ENCODE data around the gene HYKK. TPM values are rescaled to one million over a fixed set of nuclear protein-coding genes. Genes with fewer than 3 reads are reported as not detected.
"Not testable (repeated sequence)": the region's sequence is repeated elsewhere in the genome, so short reads cannot be mapped to it uniquely, and the experiment has no call there.

Gene HYKK
- 4.1 and 9.4 TPM in 2 replicates for total RNA-seq (2014; rRNA removed; shearing (Covaris generic))

GRCh38 chr15:78506971-78507830 lies at the start of gene HYKK:
HYKK (plus strand) TSS chr15:78507577; CDS start chr15:78513089, 5,512 bp downstream.
- H3K4me3 ChIP-seq, result peak within 1 kb of the TSS; percentile 70
- H3K27me3 ChIP-seq (replicated peaks), result no peaks in the 10 kb centered on the region
- peaks cover 11% of the 10 kb centered on the region; the same call in 1 of the 2 replicates for H3K4me1 ChIP-seq (replicated peaks)
- peak; percentile 93 to 95 for DNase-seq (ENCODE audit: low read depth in 1 of 2, low spot score in 2 of 2)
- no peak within 1 kb of the TSS for H3K27ac ChIP-seq
- no peaks in the 10 kb centered on the region for H3K36me3 ChIP-seq
- no peaks in the 10 kb centered on the region for H3K9me3 ChIP-seq (replicated peaks)

GRCh38 chr15:78460737-78461136 lies 46.6 kb upstream of the HYKK start:
- H3K4me3 ChIP-seq, result no peak overlapping the region
- H3K27ac ChIP-seq, result no peak overlapping the region
- DNase-seq (ENCODE audit: low read depth in 1 of 2, low spot score in 2 of 2), result no peak
- H3K27me3 ChIP-seq (replicated peaks), result no peaks in the 10 kb centered on the region
- peaks cover 10% of the 10 kb centered on the region for H3K4me1 ChIP-seq (replicated peaks)
- peaks cover 49% of the 10 kb centered on the region for H3K36me3 ChIP-seq
- no peaks in the 10 kb centered on the region for H3K9me3 ChIP-seq (replicated peaks)

- DNase-seq (ENCODE audit: low read depth in 1 of 2, low spot score in 2 of 2), result no peak
- peaks cover 55% of the 10 kb centered on the region for H3K36me3 ChIP-seq
Observed at GRCh38 chr15:78461171-78461888, 46.0 kb upstream of the HYKK start.

GRCh38 chr15:78469031-78469430 lies 38.3 kb upstream of the HYKK start:
- no peaks in the 10 kb centered on the region for H3K27me3 ChIP-seq (replicated peaks)
- H3K36me3 ChIP-seq, result peaks cover 94% of the 10 kb centered on the region
- DNase-seq (ENCODE audit: low read depth in 1 of 2, low spot score in 2 of 2), result no peak
- H3K4me1 ChIP-seq (replicated peaks), result no peaks in the 10 kb centered on the region
- no peak overlapping the region for H3K27ac ChIP-seq
- no peaks in the 10 kb centered on the region for H3K9me3 ChIP-seq (replicated peaks)
- H3K4me3 ChIP-seq, result no peak overlapping the region

More at GRCh38 chr15:78461171-78461888, 46.0 kb upstream of the HYKK start:
- Histone ChIP-seq H3K9me3 (replicated peaks) (no peaks in the 10 kb centered on the region), H3K4me3 (no peak overlapping the region), H3K4me1 (replicated peaks) (peaks cover 10% of the 10 kb centered on the region), H3K27ac (no peak overlapping the region), H3K27me3 (replicated peaks) (no peaks in the 10 kb centered on the region)

- no peaks in the 10 kb centered on the region for H3K27me3 ChIP-seq (replicated peaks)
- H3K9me3 ChIP-seq (replicated peaks), result no peaks in the 10 kb centered on the region
- H3K4me1 ChIP-seq (replicated peaks), result no peaks in the 10 kb centered on the region
- no peak overlapping the region for H3K4me3 ChIP-seq
- H3K36me3 ChIP-seq, result peaks cover 68% of the 10 kb centered on the region
- no peak for DNase-seq (ENCODE audit: low read depth in 1 of 2, low spot score in 2 of 2)
- no peak overlapping the region for H3K27ac ChIP-seq
Observed at GRCh38 chr15:78477295-78477694, 30.1 kb upstream of the HYKK start.

- Histone ChIP-seq H3K4me1 (replicated peaks) (no peaks in the 10 kb centered on the region), H3K27me3 (replicated peaks) (no peaks in the 10 kb centered on the region), H3K9me3 (replicated peaks) (no peaks in the 10 kb centered on the region), H3K4me3 (no peak overlapping the region), H3K36me3 (peaks cover 67% of the 10 kb centered on the region), H3K27ac (no peak overlapping the region)
- DNase-seq (ENCODE audit: low read depth in 1 of 2, low spot score in 2 of 2), result no peak
Observed at GRCh38 chr15:78479650-78480049, 27.7 kb upstream of the HYKK start.

GRCh38 chr15:78481917-78482316 lies 25.5 kb upstream of the HYKK start:
- no peak overlapping the region for H3K4me3 ChIP-seq
- no peaks in the 10 kb centered on the region for H3K4me1 ChIP-seq (replicated peaks)
- H3K27ac ChIP-seq, result no peak overlapping the region
- no peaks in the 10 kb centered on the region for H3K9me3 ChIP-seq (replicated peaks)
- H3K36me3 ChIP-seq, result peaks cover 75% of the 10 kb centered on the region
- no peak for DNase-seq (ENCODE audit: low read depth in 1 of 2, low spot score in 2 of 2)
- H3K27me3 ChIP-seq (replicated peaks), result no peaks in the 10 kb centered on the region

GRCh38 chr15:78492872-78493271 lies 14.5 kb upstream of the HYKK start:
- H3K4me3 ChIP-seq, result no peak overlapping the region
- no peak for DNase-seq (ENCODE audit: low read depth in 1 of 2, low spot score in 2 of 2)
- no peak overlapping the region for H3K27ac ChIP-seq
- no peaks in the 10 kb centered on the region for H3K4me1 ChIP-seq (replicated peaks)
- peaks cover 95% of the 10 kb centered on the region for H3K36me3 ChIP-seq
- H3K27me3 ChIP-seq (replicated peaks), result no peaks in the 10 kb centered on the region
- no peaks in the 10 kb centered on the region for H3K9me3 ChIP-seq (replicated peaks)

- Histone ChIP-seq H3K9me3 (replicated peaks) (no peaks in the 10 kb centered on the region), H3K27ac (no peak overlapping the region)
- no peak for DNase-seq (ENCODE audit: low read depth in 1 of 2, low spot score in 2 of 2)
Observed at GRCh38 chr15:78501857-78502256, 5.5 kb upstream of the HYKK start.

GRCh38 chr15:78502641-78503040 lies 4.7 kb upstream of the HYKK start:
- no peak for DNase-seq (ENCODE audit: low read depth in 1 of 2, low spot score in 2 of 2)
- no peak overlapping the region for H3K27ac ChIP-seq
- peaks cover 29% of the 10 kb centered on the region for H3K36me3 ChIP-seq
- H3K4me3 ChIP-seq, result no peak overlapping the region
- peaks cover 6% of the 10 kb centered on the region; the same call in 1 of the 2 replicates for H3K4me1 ChIP-seq (replicated peaks)
- H3K27me3 ChIP-seq (replicated peaks), result no peaks in the 10 kb centered on the region
- no peaks in the 10 kb centered on the region for H3K9me3 ChIP-seq (replicated peaks)

More at GRCh38 chr15:78501857-78502256, 5.5 kb upstream of the HYKK start:
- Histone ChIP-seq H3K4me3 (no peak overlapping the region), H3K36me3 (peaks cover 36% of the 10 kb centered on the region), H3K4me1 (replicated peaks) (peaks cover 4% of the 10 kb centered on the region; the same call in 1 of the 2 replicates), H3K27me3 (replicated peaks) (no peaks in the 10 kb centered on the region)

- Histone ChIP-seq H3K9me3 (replicated peaks) (no peaks in the 10 kb centered on the region), H3K4me3 (peak overlapping the region; percentile 70), H3K4me1 (replicated peaks) (peaks cover 11% of the 10 kb centered on the region; the same call in 1 of the 2 replicates), H3K36me3 (no peaks in the 10 kb centered on the region), H3K27ac (no peak overlapping the region), H3K27me3 (replicated peaks) (no peaks in the 10 kb centered on the region)
- no peak for DNase-seq (ENCODE audit: low read depth in 1 of 2, low spot score in 2 of 2)
Observed at GRCh38 chr15:78507831-78508160, 419 bp downstream of the HYKK start.

- H3K9me3 ChIP-seq (replicated peaks), result no peaks in the 10 kb centered on the region
- H3K27ac ChIP-seq, result no peak overlapping the region
- H3K4me3 ChIP-seq, result peak overlapping the region; percentile 70
- H3K36me3 ChIP-seq, result no peaks in the 10 kb centered on the region
- DNase-seq (ENCODE audit: low read depth in 1 of 2, low spot score in 2 of 2), result no peak
- H3K4me1 ChIP-seq (replicated peaks), result peaks cover 11% of the 10 kb centered on the region; the same call in 1 of the 2 replicates
- H3K27me3 ChIP-seq (replicated peaks), result no peaks in the 10 kb centered on the region
Observed at GRCh38 chr15:78508272-78508671, 895 bp downstream of the HYKK start.

GRCh38 chr15:78509726-78510312 lies 2.4 kb downstream of the HYKK start:
- no peak overlapping the region for H3K27ac ChIP-seq
- no peak overlapping the region for H3K4me3 ChIP-seq
- H3K27me3 ChIP-seq (replicated peaks), result no peaks in the 10 kb centered on the region
- H3K36me3 ChIP-seq, result no peaks in the 10 kb centered on the region
- H3K4me1 ChIP-seq (replicated peaks), result peaks cover 11% of the 10 kb centered on the region; the same call in 1 of the 2 replicates
- no peaks in the 10 kb centered on the region for H3K9me3 ChIP-seq (replicated peaks)
- no peak for DNase-seq (ENCODE audit: low read depth in 1 of 2, low spot score in 2 of 2)

- not testable (repeated sequence) for H3K9me3 ChIP-seq (replicated peaks); H3K36me3 ChIP-seq; DNase-seq (ENCODE audit: low read depth in 1 of 2, low spot score in 2 of 2); H3K4me3 ChIP-seq; H3K4me1 ChIP-seq (replicated peaks); H3K27ac ChIP-seq; H3K27me3 ChIP-seq (replicated peaks)
Observed at GRCh38 chr15:78520035-78520434, 12.7 kb downstream of the HYKK start.
